SHP77 (cell line): ENCODE data around the gene KIAA1217.

ENCODE experiments used
- DNase-seq, 2 experiments: peaks; one replicate each; lab custom pipeline; 2025; lab: John Stamatoyannopoulos, UW

The KIAA1217 gene

GRCh38 chr10:24207781-24208611 lies 942 bp upstream of the KIAA1217 start:
- peak in 1 of 2 experiments; percentile 3 for DNase-seq

GRCh38 chr10:24209432-24209771 lies 464 bp downstream of the KIAA1217 start:
- no peak for DNase-seq

GRCh38 chr10:24209946-24210491 lies 1.1 kb downstream of the KIAA1217 start:
- DNase-seq: no peak

GRCh38 chr10:24210501-24210900 lies 1.6 kb downstream of the KIAA1217 start:
- DNase-seq: no peak

- DNase-seq: no peak
These were observed 4.3 kb downstream of the KIAA1217 start for GRCh38 chr10:24213266-24213665.

GRCh38 chr10:24213881-24214280 lies 4.9 kb downstream of the KIAA1217 start:
- no peak for DNase-seq

- no peak for DNase-seq
These were observed 5.8 kb downstream of the KIAA1217 start for GRCh38 chr10:24214762-24215161.

- DNase-seq: no peak
These were observed 6.3 kb downstream of the KIAA1217 start for GRCh38 chr10:24215196-24215595.

- DNase-seq: peak in 1 of 2 experiments; percentile 24
These were observed 6.7 kb downstream of the KIAA1217 start for GRCh38 chr10:24215603-24216002.

- no peak for DNase-seq
These were observed 11.0 kb downstream of the KIAA1217 start for GRCh38 chr10:24219963-24220362.

GRCh38 chr10:24223341-24223740 lies 14.4 kb downstream of the KIAA1217 start:
- no peak for DNase-seq

GRCh38 chr10:24223953-24224352 lies 15.0 kb downstream of the KIAA1217 start:
- DNase-seq: no peak

GRCh38 chr10:24228642-24229041 lies 19.7 kb downstream of the KIAA1217 start:
- no peak for DNase-seq

GRCh38 chr10:24229909-24230308 lies 21.0 kb downstream of the KIAA1217 start:
- DNase-seq: no peak

- DNase-seq: no peak
These were observed 22.3 kb downstream of the KIAA1217 start for GRCh38 chr10:24231200-24231599.

- DNase-seq: no peak
These were observed 25.8 kb downstream of the KIAA1217 start for GRCh38 chr10:24234784-24235183.

- DNase-seq: no peak
These were observed 26.5 kb downstream of the KIAA1217 start for GRCh38 chr10:24235471-24235870.

- no peak for DNase-seq
These were observed 29.0 kb downstream of the KIAA1217 start for GRCh38 chr10:24237801-24238395.

- DNase-seq: no peak
These were observed 29.7 kb downstream of the KIAA1217 start for GRCh38 chr10:24238519-24239247.

GRCh38 chr10:24239289-24240040 lies 30.5 kb downstream of the KIAA1217 start:
- no peak for DNase-seq

- no peak for DNase-seq
These were observed 31.3 kb downstream of the KIAA1217 start for GRCh38 chr10:24240041-24240751.
